ENCODE measurements around the gene SNAPIN. TPM values are rescaled to one million over a fixed set of nuclear protein-coding genes. Genes with fewer than 3 reads are reported as not detected.

SNAPIN gene
- total and polyA plus RNA-seq, 5 donors, result 42.8 to 75.4 (median 54.9) TPM

Small RNA genes within 50 kb of the gene (microRNA-seq; reads per million reads assigned to microRNA genes)
- 0 reads per million in 2 donors for gene MIR8083

Other genes starting within 250 kb of the SNAPIN start
- gene S100A7A, start 242.2 kb upstream of the SNAPIN start, total RNA-seq, result not detected
- gene S100A7A, start 242.2 kb upstream of the SNAPIN start, polyA plus RNA-seq, result not detected
- not detected for gene S100A7, start 198.1 kb upstream of the SNAPIN start, total RNA-seq
- not detected for gene S100A7, start 198.1 kb upstream of the SNAPIN start, polyA plus RNA-seq
- gene S100A6, start 122.7 kb upstream of the SNAPIN start, total RNA-seq, result 100 to 1,000 TPM; 334 to 461 (median 411) TPM
- 819 TPM for gene S100A6, start 122.7 kb upstream of the SNAPIN start, polyA plus RNA-seq
- not detected for gene S100A5, start 117.8 kb upstream of the SNAPIN start, total RNA-seq
- gene S100A5, start 117.8 kb upstream of the SNAPIN start, polyA plus RNA-seq, result not detected
- gene S100A4, start 112.9 kb upstream of the SNAPIN start, total RNA-seq, result 100 to 1,000 TPM in 3 of 4 donors, 10 to 100 TPM in 1; 95.9 to 243 (median 148) TPM
- gene S100A4, start 112.9 kb upstream of the SNAPIN start, polyA plus RNA-seq, result 329 TPM
- 1 to 10 TPM in 2 of 4 donors, under 1 TPM in 2; 0.54 to 2.0 (median 1.1) TPM for gene S100A3, start 109.4 kb upstream of the SNAPIN start, total RNA-seq
- gene S100A3, start 109.4 kb upstream of the SNAPIN start, polyA plus RNA-seq, result 1.6 TPM
- gene S100A2, start 92.9 kb upstream of the SNAPIN start, total RNA-seq, result 1 to 10 TPM in 1 of 4 donors, under 1 TPM in 3; 0.92 to 1.2 (median 0.97) TPM
- 3.7 TPM for gene S100A2, start 92.9 kb upstream of the SNAPIN start, polyA plus RNA-seq
- gene S100A16, start 45.6 kb upstream of the SNAPIN start, total RNA-seq, result 10 to 100 TPM; 42.6 to 56.1 (median 44.3) TPM
- gene S100A16, start 45.6 kb upstream of the SNAPIN start, polyA plus RNA-seq, result 73.9 TPM
- gene S100A14, start 42.4 kb upstream of the SNAPIN start, total RNA-seq, result 1 to 10 TPM; 2.5 to 5.6 (median 3.8) TPM
- gene S100A14, start 42.4 kb upstream of the SNAPIN start, polyA plus RNA-seq, result 4.3 TPM
- 100 to 1,000 TPM; 183 to 265 (median 220) TPM for gene S100A13, start 31.2 kb upstream of the SNAPIN start, total RNA-seq
- gene S100A13, start 31.2 kb upstream of the SNAPIN start, polyA plus RNA-seq, result 295 TPM
- gene S100A1, start 30.3 kb upstream of the SNAPIN start, total RNA-seq, result 1,000 to 10,000 TPM; 1,233 to 1,764 (median 1,522) TPM
- gene S100A1, start 30.3 kb upstream of the SNAPIN start, polyA plus RNA-seq, result 2,571 TPM
- 10 to 100 TPM; 56.1 to 75.3 (median 66.1) TPM for gene CHTOP, start 24.6 kb upstream of the SNAPIN start, total RNA-seq
- 65.0 TPM for gene CHTOP, start 24.6 kb upstream of the SNAPIN start, polyA plus RNA-seq
- gene ILF2, start 12.3 kb downstream of the SNAPIN start, total RNA-seq, result 10 to 100 TPM; 66.9 to 85.0 (median 70.2) TPM
- gene ILF2, start 12.3 kb downstream of the SNAPIN start, polyA plus RNA-seq, result 45.6 TPM
- gene NPR1, start 20.0 kb downstream of the SNAPIN start, total RNA-seq, result 10 to 100 TPM; 21.2 to 31.2 (median 25.5) TPM
- gene NPR1, start 20.0 kb downstream of the SNAPIN start, polyA plus RNA-seq, result 26.0 TPM
- 10 to 100 TPM; 30.6 to 41.8 (median 33.7) TPM for gene INTS3, start 69.3 kb downstream of the SNAPIN start, total RNA-seq
- 26.4 TPM for gene INTS3, start 69.3 kb downstream of the SNAPIN start, polyA plus RNA-seq
- 10 to 100 TPM; 16.9 to 22.0 (median 20.1) TPM for gene SLC27A3, start 116.7 kb downstream of the SNAPIN start, total RNA-seq
- 26.5 TPM for gene SLC27A3, start 116.7 kb downstream of the SNAPIN start, polyA plus RNA-seq

Data from right cardiac atrium (tissue), 5 donors.